Measurements from ENCODE around the gene CIPC. TPM values are rescaled to one million over a fixed set of nuclear protein-coding genes. Genes with fewer than 3 reads are reported as not detected.

The CIPC gene
- total RNA-seq, 1 donor from 2014 or later, result 25.6 TPM

- no peak for TF ChIP-seq CTCF (IDR thresholded peaks at IDR 0.05; ENCODE audit: unreplicated experiment)
- Mint-ChIP-seq H3K27me3 (no peaks in the 10 kb centered on the region), H3K36me3 (ENCODE audit: insufficient read depth) (no peaks in the 10 kb centered on the region), H3K27ac (peak overlapping the region; percentile 98), H3K4me3 (ENCODE audit: low read depth) (peak overlapping the region; percentile 84), H3K4me1 (ENCODE audit: low read depth) (peaks cover 31% of the 10 kb centered on the region), H3K9me3 (ENCODE audit: low read depth) (no peaks in the 10 kb centered on the region)
- no peak for DNase-seq (ENCODE audit: low spot score, unreplicated experiment)
Observed at GRCh38 chr14:77098529-77099353, 683 bp downstream of the CIPC start.

- Mint-ChIP-seq H3K27me3 (no peaks in the 10 kb centered on the region), H3K27ac (peak overlapping the region; percentile 21), H3K36me3 (ENCODE audit: insufficient read depth) (no peaks in the 10 kb centered on the region), H3K9me3 (ENCODE audit: low read depth) (no peaks in the 10 kb centered on the region), H3K4me1 (ENCODE audit: low read depth) (peaks cover 34% of the 10 kb centered on the region), H3K4me3 (ENCODE audit: low read depth) (peak overlapping the region; percentile 84)
- no peak for DNase-seq (ENCODE audit: low spot score, unreplicated experiment)
- no peak for TF ChIP-seq CTCF (IDR thresholded peaks at IDR 0.05; ENCODE audit: unreplicated experiment)
Observed at GRCh38 chr14:77099425-77100167, 1.5 kb downstream of the CIPC start.

- Mint-ChIP-seq H3K27ac (no peak overlapping the region), H3K36me3 (ENCODE audit: insufficient read depth) (no peaks in the 10 kb centered on the region), H3K9me3 (ENCODE audit: low read depth) (no peaks in the 10 kb centered on the region), H3K27me3 (no peaks in the 10 kb centered on the region), H3K4me1 (ENCODE audit: low read depth) (peaks cover 32% of the 10 kb centered on the region), H3K4me3 (ENCODE audit: low read depth) (no peak overlapping the region)
- DNase-seq (ENCODE audit: low spot score, unreplicated experiment), result no peak
- no peak for TF ChIP-seq CTCF (IDR thresholded peaks at IDR 0.05; ENCODE audit: unreplicated experiment)
Observed at GRCh38 chr14:77100961-77101360, 2.9 kb downstream of the CIPC start.

- H3K4me3 Mint-ChIP-seq (ENCODE audit: low read depth), result no peak overlapping the region
- H3K4me1 Mint-ChIP-seq (ENCODE audit: low read depth), result peaks cover 26% of the 10 kb centered on the region
- H3K27me3 Mint-ChIP-seq, result no peaks in the 10 kb centered on the region
- no peak for TF ChIP-seq CTCF (IDR thresholded peaks at IDR 0.05; ENCODE audit: unreplicated experiment)
- no peaks in the 10 kb centered on the region for H3K9me3 Mint-ChIP-seq (ENCODE audit: low read depth)
- H3K27ac Mint-ChIP-seq, result no peak overlapping the region
- peaks cover 5% of the 10 kb centered on the region for H3K36me3 Mint-ChIP-seq (ENCODE audit: insufficient read depth)
- no peak for DNase-seq (ENCODE audit: low spot score, unreplicated experiment)
Observed at GRCh38 chr14:77102154-77102553, 4.1 kb downstream of the CIPC start.

GRCh38 chr14:77103475-77103874 lies 5.4 kb downstream of the CIPC start:
- no peak for TF ChIP-seq CTCF (IDR thresholded peaks at IDR 0.05; ENCODE audit: unreplicated experiment)
- no peaks in the 10 kb centered on the region for H3K27me3 Mint-ChIP-seq

More at GRCh38 chr14:77103475-77103874, 5.4 kb downstream of the CIPC start:
- Mint-ChIP-seq H3K27ac (no peak overlapping the region), H3K4me3 (ENCODE audit: low read depth) (no peak overlapping the region), H3K9me3 (ENCODE audit: low read depth) (no peaks in the 10 kb centered on the region), H3K4me1 (ENCODE audit: low read depth) (peaks cover 23% of the 10 kb centered on the region), H3K36me3 (ENCODE audit: insufficient read depth) (peaks cover 10% of the 10 kb centered on the region)
- no peak for DNase-seq (ENCODE audit: low spot score, unreplicated experiment)
